Esophagus squamous epithelium (tissue), 4 donors: ENCODE data around the gene AIG1.

ENCODE experiments used
- POLR2A ChIP-seq, 4 donors: fragments of 450-650 bp; IDR thresholded peaks; one replicate each; pipeline ENCODE4 v1.6.1; 2017; ENCODE audit warnings: antibody characterized with exemption in 4 of 4, mild to moderate bottlenecking in 4 of 4, moderate library complexity in 3 of 4
- TF ChIP-seq, protein P1 (sequence below), 6 experiments: fragments of 450-650 bp in 4 of 6; fragments of 200-600 bp in 2 of 6; sonication (generic) in 2 of 6; IDR thresholded peaks; one replicate each; pipeline ENCODE4 v1.5.1; 2016 to 2019; ENCODE audit warnings: antibody characterized with exemption in 6 of 6, mild to moderate bottlenecking in 4 of 6, moderate library complexity in 4 of 6

GRCh38 chr6:143376375-143376774, 315.7 kb downstream of the AIG1 start:
- TF ChIP-seq, protein P1, sequence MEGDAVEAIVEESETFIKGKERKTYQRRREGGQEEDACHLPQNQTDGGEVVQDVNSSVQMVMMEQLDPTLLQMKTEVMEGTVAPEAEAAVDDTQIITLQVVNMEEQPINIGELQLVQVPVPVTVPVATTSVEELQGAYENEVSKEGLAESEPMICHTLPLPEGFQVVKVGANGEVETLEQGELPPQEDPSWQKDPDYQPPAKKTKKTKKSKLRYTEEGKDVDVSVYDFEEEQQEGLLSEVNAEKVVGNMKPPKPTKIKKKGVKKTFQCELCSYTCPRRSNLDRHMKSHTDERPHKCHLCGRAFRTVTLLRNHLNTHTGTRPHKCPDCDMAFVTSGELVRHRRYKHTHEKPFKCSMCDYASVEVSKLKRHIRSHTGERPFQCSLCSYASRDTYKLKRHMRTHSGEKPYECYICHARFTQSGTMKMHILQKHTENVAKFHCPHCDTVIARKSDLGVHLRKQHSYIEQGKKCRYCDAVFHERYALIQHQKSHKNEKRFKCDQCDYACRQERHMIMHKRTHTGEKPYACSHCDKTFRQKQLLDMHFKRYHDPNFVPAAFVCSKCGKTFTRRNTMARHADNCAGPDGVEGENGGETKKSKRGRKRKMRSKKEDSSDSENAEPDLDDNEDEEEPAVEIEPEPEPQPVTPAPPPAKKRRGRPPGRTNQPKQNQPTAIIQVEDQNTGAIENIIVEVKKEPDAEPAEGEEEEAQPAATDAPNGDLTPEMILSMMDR (IDR thresholded peaks at IDR 0.05), result no peak
- TF ChIP-seq POLR2A (IDR thresholded peaks at IDR 0.05), result no peak
